Measurements from ENCODE around the gene TPSB2. TPM values are rescaled to one million over a fixed set of nuclear protein-coding genes. Genes with fewer than 3 reads are reported as not detected.
"Not testable (repeated sequence)": the region's sequence is repeated elsewhere in the genome, so short reads cannot be mapped to it uniquely, and the experiment has no call there.

Gene TPSB2
- 1 to 10 TPM in 2 of 6 experiments, under 1 TPM in 2, not detected in 2; 0.24 to 1.6 (median 0.83) TPM for total RNA-seq
- long read RNA-seq, result 0 reads

DNA sequence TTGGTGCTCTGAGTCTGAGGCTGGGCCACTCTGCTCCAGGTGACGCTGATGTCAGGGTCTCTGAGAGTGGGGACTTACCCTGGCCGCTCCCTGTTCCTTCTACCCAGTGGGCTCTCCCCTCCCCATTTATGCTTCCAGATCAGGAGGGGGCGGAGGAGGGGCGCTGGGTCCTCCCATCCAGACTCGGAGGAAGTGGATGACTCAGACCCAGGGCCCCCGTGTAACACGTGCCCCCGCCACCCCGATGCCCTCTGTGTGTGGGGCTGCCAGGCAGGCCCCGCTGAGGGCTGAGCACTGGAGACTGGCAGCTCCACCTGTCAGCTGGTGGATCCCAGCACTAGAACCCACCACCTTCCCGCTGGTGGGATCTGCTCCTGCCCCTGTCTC lies at the start of gene TPSB2:
TPSB2 (minus strand) TSS at position 101 of the 387 bp plus-strand sequence. CDS start 233 bp downstream, outside the sequence.
- DNase-seq; H3K4me3 ChIP-seq; H3K4me1 ChIP-seq; H3K9me3 ChIP-seq; ATAC-seq; H3K36me3 ChIP-seq; intact Hi-C loops (cut with DNase I); H3K27me3 ChIP-seq; H3K27ac ChIP-seq: not testable (repeated sequence)
- WGBS (ENCODE audit: insufficient coverage, low coverage, low lambda C conversion rate, missing lambda C conversion rate), result no CpG with 5 or more reads among the region's 11 CpGs

DNA sequence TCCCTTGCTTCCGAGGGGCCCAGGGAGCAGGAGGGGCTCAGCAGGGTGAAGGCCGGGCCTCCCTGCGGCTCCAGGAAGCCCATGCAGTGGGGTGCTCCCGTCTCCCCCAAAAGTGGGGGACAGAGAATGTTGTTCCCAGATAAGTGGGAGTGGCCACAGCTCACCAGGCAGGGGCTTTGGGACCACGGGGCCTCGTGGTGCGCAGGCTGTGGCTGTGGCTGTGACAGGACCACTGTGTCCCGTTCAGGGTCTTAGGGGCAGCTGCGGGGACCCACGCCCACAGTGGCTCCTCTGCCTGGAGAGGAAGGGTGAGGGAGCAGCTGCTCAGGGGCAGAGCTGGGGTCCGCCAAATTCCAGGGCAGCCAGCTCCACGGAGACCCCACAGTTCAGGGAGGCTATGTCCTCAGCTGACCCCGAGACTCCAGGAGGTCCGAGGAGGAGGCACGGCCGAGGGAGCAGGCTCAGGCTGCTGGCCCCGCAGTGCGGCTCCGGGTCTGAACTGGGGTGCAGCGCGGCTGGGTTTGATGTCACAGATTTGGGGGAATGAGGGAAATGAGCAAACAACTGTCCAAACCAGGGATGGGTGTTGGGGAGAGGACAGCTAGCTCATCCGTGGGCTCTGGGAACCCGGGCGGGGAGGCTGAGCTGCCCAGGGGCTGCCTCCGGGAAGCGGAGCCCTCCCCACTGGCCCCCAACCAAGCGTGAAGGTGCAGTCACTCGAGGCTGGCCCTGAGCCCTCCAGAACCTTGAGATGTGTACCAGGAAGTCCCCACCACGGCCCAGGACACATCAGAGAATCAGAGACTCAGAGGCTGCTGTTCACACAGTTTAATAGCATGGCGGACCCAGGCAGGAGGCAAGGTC lies 49.3 kb upstream of the TPSB2 start:
- Histone ChIP-seq H3K4me1 (no peaks in the 10 kb centered on the region), H3K9me3 (no peaks in the 10 kb centered on the region), H3K36me3 (no peaks in the 10 kb centered on the region), H3K27me3 (no peaks in the 10 kb centered on the region), H3K4me3 (no peak overlapping the region), H3K27ac (no peak overlapping the region)
- DNase-seq (no peak), ATAC-seq (no peak)
- WGBS (ENCODE audit: insufficient coverage, low coverage, low lambda C conversion rate, missing lambda C conversion rate), result 100% methylated on average over 1 of the region's 30 CpGs
- intact Hi-C loops (cut with DNase I), result no loop called here
- TF ChIP-seq POLR2A (IDR thresholded peaks at IDR 0.05), result no peak
- TF ChIP-seq, protein P1, sequence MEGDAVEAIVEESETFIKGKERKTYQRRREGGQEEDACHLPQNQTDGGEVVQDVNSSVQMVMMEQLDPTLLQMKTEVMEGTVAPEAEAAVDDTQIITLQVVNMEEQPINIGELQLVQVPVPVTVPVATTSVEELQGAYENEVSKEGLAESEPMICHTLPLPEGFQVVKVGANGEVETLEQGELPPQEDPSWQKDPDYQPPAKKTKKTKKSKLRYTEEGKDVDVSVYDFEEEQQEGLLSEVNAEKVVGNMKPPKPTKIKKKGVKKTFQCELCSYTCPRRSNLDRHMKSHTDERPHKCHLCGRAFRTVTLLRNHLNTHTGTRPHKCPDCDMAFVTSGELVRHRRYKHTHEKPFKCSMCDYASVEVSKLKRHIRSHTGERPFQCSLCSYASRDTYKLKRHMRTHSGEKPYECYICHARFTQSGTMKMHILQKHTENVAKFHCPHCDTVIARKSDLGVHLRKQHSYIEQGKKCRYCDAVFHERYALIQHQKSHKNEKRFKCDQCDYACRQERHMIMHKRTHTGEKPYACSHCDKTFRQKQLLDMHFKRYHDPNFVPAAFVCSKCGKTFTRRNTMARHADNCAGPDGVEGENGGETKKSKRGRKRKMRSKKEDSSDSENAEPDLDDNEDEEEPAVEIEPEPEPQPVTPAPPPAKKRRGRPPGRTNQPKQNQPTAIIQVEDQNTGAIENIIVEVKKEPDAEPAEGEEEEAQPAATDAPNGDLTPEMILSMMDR (IDR thresholded peaks at IDR 0.05), result no peak

DNA sequence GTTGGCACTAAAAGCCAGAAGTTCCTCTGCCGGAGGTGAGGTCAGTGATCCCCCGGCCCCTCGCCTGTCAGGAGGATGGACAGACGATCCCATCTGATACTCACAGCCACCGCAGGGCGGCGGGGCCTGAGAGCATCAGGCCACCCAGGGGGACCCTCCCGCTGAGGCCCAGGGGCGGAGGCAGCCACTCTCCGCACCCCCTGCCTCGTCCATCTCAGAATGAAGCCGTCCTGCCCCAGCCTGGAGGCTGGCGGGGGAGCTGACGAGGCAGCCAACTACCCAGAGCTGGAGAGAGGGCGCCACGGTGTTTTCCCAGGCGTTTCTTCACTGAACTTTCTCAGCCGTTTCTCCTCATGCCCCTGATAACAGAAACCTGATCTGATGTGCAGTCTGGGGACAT lies 48.5 kb upstream of the TPSB2 start:
- Histone ChIP-seq H3K27ac (no peak overlapping the region), H3K36me3 (no peaks in the 10 kb centered on the region), H3K4me1 (no peaks in the 10 kb centered on the region), H3K9me3 (no peaks in the 10 kb centered on the region), H3K27me3 (no peaks in the 10 kb centered on the region), H3K4me3 (no peak overlapping the region)
- ATAC-seq, result no peak
- intact Hi-C loops (cut with DNase I), result no loop called here
- WGBS (ENCODE audit: insufficient coverage, low coverage, low lambda C conversion rate, missing lambda C conversion rate), result 0% methylated on average over 3 of the region's 18 CpGs
- no peak for DNase-seq
- TF ChIP-seq, protein P1 (IDR thresholded peaks at IDR 0.05), result no peak
- no peak for TF ChIP-seq POLR2A (IDR thresholded peaks at IDR 0.05)

DNA sequence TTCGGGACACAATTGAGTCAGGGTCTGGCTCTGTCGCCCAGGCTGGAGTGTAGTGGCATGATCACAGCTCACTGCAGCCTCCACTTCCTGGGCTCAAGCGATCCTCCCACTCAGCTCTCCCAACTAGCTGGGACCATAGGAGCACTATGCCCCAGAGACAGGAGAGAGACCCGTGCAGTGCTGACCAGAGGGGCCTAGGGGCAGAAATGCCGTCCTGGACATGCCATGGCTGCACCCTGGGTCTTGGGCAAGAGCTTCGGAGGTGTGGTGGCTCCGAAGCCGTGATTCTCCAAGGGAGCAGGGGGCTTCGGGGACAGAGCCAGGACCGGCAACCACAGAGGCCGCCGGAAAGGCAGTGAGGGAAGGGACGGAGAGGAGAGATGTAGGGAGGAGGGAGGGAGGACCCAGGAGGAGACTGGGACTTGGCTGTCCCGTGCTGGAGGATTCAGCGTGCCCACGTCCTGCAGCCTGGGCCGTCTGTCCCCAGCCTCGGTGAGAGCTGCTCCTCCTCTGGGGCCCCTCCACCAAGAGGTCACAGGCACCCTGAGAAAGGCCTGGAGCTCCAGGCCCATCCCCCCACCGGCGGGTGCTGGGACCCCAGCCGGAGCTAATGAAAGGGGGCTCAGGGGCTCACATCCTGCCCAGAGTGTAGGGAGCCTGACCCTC lies 47.8 kb upstream of the TPSB2 start:
- Histone ChIP-seq H3K36me3 (no peaks in the 10 kb centered on the region), H3K4me1 (no peaks in the 10 kb centered on the region), H3K27me3 (no peaks in the 10 kb centered on the region), H3K9me3 (no peaks in the 10 kb centered on the region), H3K4me3 (no peak overlapping the region), H3K27ac (no peak overlapping the region)
- WGBS (ENCODE audit: insufficient coverage, low coverage, low lambda C conversion rate, missing lambda C conversion rate), result 35% methylated on average over 5 of the region's 21 CpGs
- intact Hi-C loops (cut with DNase I), result no loop called here
- ATAC-seq, result no peak
- DNase-seq, result no peak
- no peak for TF ChIP-seq POLR2A (IDR thresholded peaks at IDR 0.05)
- TF ChIP-seq, protein P1 (IDR thresholded peaks at IDR 0.05), result no peak

DNA sequence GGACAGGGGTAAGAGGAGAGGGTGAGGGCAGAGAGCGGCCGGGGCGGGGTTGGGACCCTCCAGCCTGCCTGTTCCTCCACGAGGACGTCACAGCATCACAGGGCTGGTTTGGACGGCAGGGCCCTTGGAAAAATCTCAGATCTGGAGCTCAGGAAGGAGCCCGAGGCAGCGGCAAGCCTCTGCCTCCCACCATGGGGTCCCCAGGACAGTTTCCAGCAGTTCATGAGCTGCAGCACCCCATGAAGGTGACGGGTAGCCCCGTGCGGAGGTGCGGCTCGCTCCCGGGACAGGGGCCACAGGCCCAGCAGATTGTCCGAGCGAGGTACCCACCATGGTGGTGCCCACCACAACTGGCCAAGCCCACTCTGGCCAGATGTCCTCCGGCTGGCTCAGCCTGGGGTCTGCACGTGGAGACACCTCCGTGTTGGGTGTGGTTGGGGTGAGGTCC lies 47.2 kb upstream of the TPSB2 start:
- DNase-seq (no peak), ATAC-seq (no peak)
- no peak overlapping the region for H3K4me3 ChIP-seq
- TF ChIP-seq POLR2A (IDR thresholded peaks at IDR 0.05), result no peak
- TF ChIP-seq, protein P1 (IDR thresholded peaks at IDR 0.05), result no peak
- no peak overlapping the region for H3K27ac ChIP-seq
- H3K27me3 ChIP-seq, result no peaks in the 10 kb centered on the region
- WGBS (ENCODE audit: insufficient coverage, low coverage, low lambda C conversion rate, missing lambda C conversion rate), result 47% methylated on average over 5 of the region's 19 CpGs
- no peaks in the 10 kb centered on the region for H3K36me3 ChIP-seq
- intact Hi-C loops (cut with DNase I), result no loop called here
- H3K9me3 ChIP-seq, result no peaks in the 10 kb centered on the region
- no peaks in the 10 kb centered on the region for H3K4me1 ChIP-seq

All from right lobe of liver (tissue), 6 donors.